ENCODE results near the gene MAPKAPK5. TPM values are rescaled to one million over a fixed set of nuclear protein-coding genes. Genes with fewer than 3 reads are reported as not detected.
"Not testable (repeated sequence)": the region's sequence is repeated elsewhere in the genome, so short reads cannot be mapped to it uniquely, and the experiment has no call there.

Gene MAPKAPK5
- total and polyA plus RNA-seq, 5 donors from 2014 or later: 27.5 to 61.1 (median 33.1) TPM

DNA sequence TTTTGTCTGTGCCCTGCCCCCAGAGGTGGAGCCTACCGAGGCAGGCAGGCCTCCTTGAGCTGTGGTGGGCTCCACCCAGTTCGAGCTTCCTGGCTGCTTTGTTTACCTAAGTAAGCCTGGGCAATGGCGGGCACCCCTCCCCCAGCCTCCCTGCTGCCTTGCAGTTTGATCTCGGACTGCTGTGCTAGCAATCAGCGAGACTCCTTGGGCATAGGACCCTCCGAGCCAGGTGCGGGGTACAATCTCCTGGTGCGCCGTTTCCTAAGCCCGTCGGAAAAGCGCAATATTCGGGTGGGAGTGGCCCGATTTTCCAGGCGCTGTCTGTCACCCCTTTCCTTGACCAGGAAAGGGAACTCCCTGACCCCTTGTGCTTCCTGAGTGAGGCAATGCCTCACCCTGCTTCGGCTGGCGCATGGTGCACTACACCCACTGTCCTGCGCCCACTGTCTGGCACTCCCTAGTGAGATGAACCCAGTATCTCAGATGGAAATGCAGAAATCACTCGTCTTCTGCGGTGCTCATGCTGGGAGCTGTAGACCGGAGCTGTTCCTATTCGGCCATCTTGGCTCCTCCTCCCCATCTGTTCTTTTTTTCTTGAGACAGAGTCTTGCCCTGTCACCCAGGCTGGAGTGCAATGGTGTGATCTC is 7.2 kb upstream of the MAPKAPK5 start:
- Histone ChIP-seq H3K36me3 (ENCODE audit: control insufficient read depth, insufficient read depth, low read length) (peaks cover 13% of the 10 kb centered on the region), H3K4me1 (ENCODE audit: control insufficient read depth, insufficient read depth, low read length, poor library complexity, severe bottlenecking) (peaks cover 14% of the 10 kb centered on the region)
- H3K9me3 Mint-ChIP-seq; H3K27me3 ChIP-seq (ENCODE audit: control insufficient read depth, insufficient read depth, low read length); H3K9me3 ChIP-seq (ENCODE audit: control insufficient read depth in 2 of 2, low read length in 2 of 2); H3K27ac ChIP-seq (ENCODE audit: insufficient read depth, low read length, poor library complexity, severe bottlenecking); H3K4me3 ChIP-seq (ENCODE audit: low read depth, low read length); ATAC-seq (ENCODE audit: low read depth in 2 of 2); H3K27me3 Mint-ChIP-seq: not testable (repeated sequence)
- H3K4me1 Mint-ChIP-seq: peaks cover 0 to 41% (median 18%) of the 10 kb centered on the region in 4 donors
- DNase-seq: peak in 2 of 3 donors; percentile 10 to 37
- H3K27ac Mint-ChIP-seq: peak overlapping the region in 1 of 3 donors; percentile 55
- H3K36me3 Mint-ChIP-seq: peaks cover 20% of the 10 kb centered on the region
- peak overlapping the region; percentile 39 to 72 (median 54) for H3K4me3 Mint-ChIP-seq

DNA sequence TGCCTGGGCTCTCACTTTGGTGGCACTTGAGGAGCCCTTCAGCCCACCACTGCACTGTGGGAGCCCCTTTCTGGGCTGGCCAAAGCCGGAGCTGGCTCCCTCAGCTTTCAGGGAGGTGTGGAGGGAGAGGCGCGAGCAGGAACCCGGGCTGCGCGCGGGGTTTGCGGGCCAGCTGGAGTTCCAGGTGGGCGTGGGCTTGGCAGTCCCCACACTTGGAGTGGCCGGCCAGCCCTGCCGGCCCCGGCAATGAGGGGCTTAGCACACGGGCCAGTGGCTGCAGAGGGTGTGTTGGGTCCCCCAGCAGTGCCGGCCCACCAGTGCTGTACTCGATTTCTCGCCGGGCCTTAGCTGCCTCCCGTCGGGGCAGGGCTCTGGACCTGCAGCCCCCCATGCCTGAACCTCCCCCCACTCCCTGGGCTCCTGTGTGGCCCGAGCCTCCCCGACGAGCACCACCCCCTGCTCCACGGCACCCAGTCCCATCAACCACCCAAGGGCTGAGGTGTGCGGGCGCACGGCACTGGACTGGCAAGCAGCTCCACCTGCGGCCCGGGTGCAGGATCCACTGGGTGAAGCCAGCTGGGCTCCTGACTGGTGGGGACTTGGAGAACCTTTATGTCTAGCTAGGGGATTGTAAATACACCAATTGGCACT is 6.4 kb upstream of the MAPKAPK5 start:
- H3K27ac ChIP-seq (ENCODE audit: insufficient read depth, low read length, poor library complexity, severe bottlenecking); H3K27me3 ChIP-seq (ENCODE audit: control insufficient read depth, insufficient read depth, low read length); H3K27ac Mint-ChIP-seq; H3K9me3 Mint-ChIP-seq; DNase-seq; H3K4me3 Mint-ChIP-seq; ATAC-seq (ENCODE audit: low read depth in 2 of 2); H3K4me3 ChIP-seq (ENCODE audit: low read depth, low read length); H3K27me3 Mint-ChIP-seq; H3K9me3 ChIP-seq (ENCODE audit: control insufficient read depth in 2 of 2, low read length in 2 of 2): not testable (repeated sequence)
- Mint-ChIP-seq H3K36me3 (peaks cover 25% of the 10 kb centered on the region), H3K4me1 (peaks cover 0 to 49% (median 26%) of the 10 kb centered on the region in 4 donors)
- peaks cover 15% of the 10 kb centered on the region for H3K36me3 ChIP-seq (ENCODE audit: control insufficient read depth, insufficient read depth, low read length)
- peaks cover 22% of the 10 kb centered on the region for H3K4me1 ChIP-seq (ENCODE audit: control insufficient read depth, insufficient read depth, low read length, poor library complexity, severe bottlenecking)

DNA sequence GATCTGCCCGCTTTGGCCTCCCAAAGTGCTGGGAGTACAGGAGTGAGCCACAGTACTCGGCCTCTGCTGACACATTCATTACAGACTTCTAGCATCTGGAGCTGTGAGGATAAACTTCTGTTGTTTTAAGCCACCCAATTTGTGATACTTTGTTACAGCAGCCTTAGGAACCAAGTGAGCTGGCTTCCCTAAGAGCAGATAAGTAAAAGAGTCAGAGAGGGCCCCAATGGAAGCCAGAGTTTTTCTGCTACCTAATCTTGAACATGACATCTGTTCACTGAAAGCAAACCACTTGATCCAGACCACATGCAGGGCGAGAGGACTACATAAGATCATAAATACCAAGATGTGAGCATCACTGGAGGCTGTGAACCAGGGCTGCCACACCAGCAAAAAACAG is 3.7 kb upstream of the MAPKAPK5 start:
- no peak for DNase-seq
- H3K4me1 ChIP-seq (ENCODE audit: control insufficient read depth, insufficient read depth, low read length, poor library complexity, severe bottlenecking): peaks cover 38% of the 10 kb centered on the region
- peaks cover 34% of the 10 kb centered on the region for H3K36me3 Mint-ChIP-seq
- H3K4me3 ChIP-seq (ENCODE audit: low read depth, low read length): no peak overlapping the region
- H3K4me3 Mint-ChIP-seq: peak overlapping the region in 2 of 4 donors; percentile 2 to 97
- H3K27me3 ChIP-seq (ENCODE audit: control insufficient read depth, insufficient read depth, low read length): no peaks in the 10 kb centered on the region
- H3K27ac Mint-ChIP-seq: peak overlapping the region in 2 of 3 donors; percentile 23 to 35
- peaks cover 7% of the 10 kb centered on the region for H3K27me3 Mint-ChIP-seq
- peaks cover 15% of the 10 kb centered on the region for H3K36me3 ChIP-seq (ENCODE audit: control insufficient read depth, insufficient read depth, low read length)
- no peak overlapping the region for H3K27ac ChIP-seq (ENCODE audit: insufficient read depth, low read length, poor library complexity, severe bottlenecking)
- H3K4me1 Mint-ChIP-seq: peaks cover 11 to 68% (median 39%) of the 10 kb centered on the region in 4 donors
- ATAC-seq (ENCODE audit: low read depth in 2 of 2): no peak
- peaks cover 0 to 5% (median 0%) of the 10 kb centered on the region in 7 donors for H3K9me3 Mint-ChIP-seq
- no peaks in the 10 kb centered on the region for H3K9me3 ChIP-seq (ENCODE audit: control insufficient read depth in 2 of 2, low read length in 2 of 2)

DNA sequence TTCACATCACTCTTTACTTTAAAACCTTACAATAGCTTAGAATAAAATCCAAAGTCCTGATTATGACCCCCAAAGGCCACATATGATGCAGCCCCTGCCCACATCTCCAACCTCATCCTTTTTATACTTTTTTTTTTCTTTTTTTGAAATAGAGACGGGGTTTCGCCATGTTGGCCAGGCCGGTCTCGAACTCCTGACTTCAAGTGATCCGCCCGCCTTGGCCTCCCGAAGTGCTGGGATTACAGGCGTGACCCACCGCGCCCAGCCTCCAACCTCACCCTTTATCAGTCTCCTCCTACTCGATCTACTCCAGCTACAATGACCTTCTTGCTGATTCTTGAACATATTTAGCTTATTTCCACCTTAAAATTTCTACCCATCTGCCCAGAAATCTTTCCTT is 1.2 kb upstream of the MAPKAPK5 start:
- Mint-ChIP-seq H3K9me3 (no peaks in the 10 kb centered on the region), H3K4me1 (peaks cover 19 to 74% (median 47%) of the 10 kb centered on the region in 4 donors), H3K36me3 (peaks cover 39% of the 10 kb centered on the region)

DNA sequence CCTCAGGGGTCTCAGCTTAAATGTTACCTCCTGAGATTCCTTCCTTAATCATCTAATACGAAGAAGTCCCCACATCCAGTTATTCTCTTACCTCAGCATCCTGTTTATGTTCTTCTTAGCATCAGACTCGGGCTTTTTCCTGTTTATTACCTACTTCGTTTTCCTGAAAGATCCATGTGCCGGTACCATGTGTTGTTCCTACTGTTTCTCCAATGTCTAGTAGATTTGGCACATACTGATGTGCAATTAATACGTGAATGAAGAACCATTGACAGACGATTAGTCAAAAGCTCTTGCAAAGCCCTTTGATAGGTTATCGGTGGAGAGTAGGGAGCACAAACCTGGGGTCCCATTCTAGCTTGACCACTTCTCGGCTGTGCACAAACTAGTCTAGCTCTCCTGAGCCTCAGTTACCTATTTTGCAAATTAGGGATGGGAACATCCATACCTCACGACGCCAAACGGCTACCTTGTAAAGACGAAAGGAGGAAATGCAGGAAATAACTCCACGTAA is 735 bp upstream of the MAPKAPK5 start:
- Histone ChIP-seq H3K27ac (ENCODE audit: insufficient read depth, low read length, poor library complexity, severe bottlenecking) (peak overlapping the region; percentile 91), H3K36me3 (ENCODE audit: control insufficient read depth, insufficient read depth, low read length) (peaks cover 21% of the 10 kb centered on the region), H3K4me3 (ENCODE audit: low read depth, low read length) (peak overlapping the region; percentile 100), H3K9me3 (ENCODE audit: control insufficient read depth in 2 of 2, low read length in 2 of 2) (no peaks in the 10 kb centered on the region), H3K27me3 (ENCODE audit: control insufficient read depth, insufficient read depth, low read length) (no peaks in the 10 kb centered on the region), H3K4me1 (ENCODE audit: control insufficient read depth, insufficient read depth, low read length, poor library complexity, severe bottlenecking) (peaks cover 46% of the 10 kb centered on the region)
- H3K4me3 Mint-ChIP-seq: peak overlapping the region; percentile 97 to 99 (median 98)
- H3K27ac Mint-ChIP-seq: peak overlapping the region; percentile 99 to 100 (median 99)
- ATAC-seq (ENCODE audit: low read depth in 2 of 2) (no peak), DNase-seq (no peak)
- peaks cover 36% of the 10 kb centered on the region for H3K36me3 Mint-ChIP-seq
- peaks cover 7% of the 10 kb centered on the region for H3K27me3 Mint-ChIP-seq
- H3K9me3 Mint-ChIP-seq: no peaks in the 10 kb centered on the region
- H3K4me1 Mint-ChIP-seq: peaks cover 19 to 73% (median 45%) of the 10 kb centered on the region in 4 donors

More for the DNA sequence above, 1.2 kb upstream of the MAPKAPK5 start:
- Mint-ChIP-seq H3K27ac (peak overlapping the region; percentile 91 to 99 (median 99)), H3K27me3 (peaks cover 7% of the 10 kb centered on the region), H3K4me3 (peak overlapping the region; percentile 97 to 99 (median 98))
- peak overlapping the region; percentile 91 for H3K27ac ChIP-seq (ENCODE audit: insufficient read depth, low read length, poor library complexity, severe bottlenecking)
- H3K36me3 ChIP-seq (ENCODE audit: control insufficient read depth, insufficient read depth, low read length): peaks cover 18% of the 10 kb centered on the region
- ATAC-seq (ENCODE audit: low read depth in 2 of 2) (no peak), DNase-seq (no peak)
- H3K27me3 ChIP-seq (ENCODE audit: control insufficient read depth, insufficient read depth, low read length): no peaks in the 10 kb centered on the region
- peaks cover 46% of the 10 kb centered on the region for H3K4me1 ChIP-seq (ENCODE audit: control insufficient read depth, insufficient read depth, low read length, poor library complexity, severe bottlenecking)
- H3K9me3 ChIP-seq (ENCODE audit: control insufficient read depth in 2 of 2, low read length in 2 of 2): no peaks in the 10 kb centered on the region
- peak overlapping the region; percentile 100 for H3K4me3 ChIP-seq (ENCODE audit: low read depth, low read length)

DNA sequence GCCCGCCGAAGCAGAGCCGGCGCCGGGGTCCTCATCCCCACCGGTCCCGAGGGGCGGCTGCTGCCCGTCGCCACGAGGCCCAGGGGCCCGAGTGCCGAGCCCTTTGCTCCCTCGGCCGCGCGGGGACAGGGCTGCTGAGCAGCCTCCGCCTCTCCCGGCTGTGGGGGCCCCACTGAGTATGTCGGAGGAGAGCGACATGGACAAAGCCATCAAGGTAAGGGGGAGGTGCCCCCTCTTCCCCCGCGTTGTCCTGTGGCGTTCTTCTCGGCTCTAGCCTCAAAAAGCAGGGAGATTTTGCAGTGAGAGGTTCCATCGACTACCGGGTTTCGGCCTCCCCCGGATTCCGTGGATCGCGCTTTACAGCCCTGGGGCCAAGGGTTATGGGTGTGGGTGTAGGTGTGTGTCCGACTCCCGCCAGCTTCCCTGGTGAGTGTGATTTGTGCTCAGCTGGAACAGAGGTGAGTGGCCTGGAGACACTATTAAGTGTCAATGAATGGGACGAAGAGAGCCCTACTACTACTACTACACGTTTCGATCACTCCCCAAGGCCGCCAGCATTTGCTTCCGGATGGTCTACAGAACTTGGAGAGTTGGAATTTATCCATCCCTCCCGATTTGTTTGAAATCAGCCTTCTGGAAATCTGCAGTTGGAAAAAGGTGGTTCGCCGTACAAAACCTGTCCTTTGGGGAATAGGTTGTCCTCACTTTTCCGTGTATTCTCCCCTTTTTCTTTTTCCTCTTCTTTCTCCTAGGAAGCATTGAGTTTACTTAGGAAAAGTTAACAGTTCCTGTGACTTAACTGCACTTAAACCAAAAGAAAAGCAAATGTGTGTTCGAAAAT is 748 bp downstream of the MAPKAPK5 start:
- Mint-ChIP-seq H3K36me3 (peaks cover 36% of the 10 kb centered on the region), H3K4me3 (peak overlapping the region; percentile 93 to 97 (median 94)), H3K27me3 (peaks cover 7% of the 10 kb centered on the region), H3K9me3 (no peaks in the 10 kb centered on the region), H3K27ac (peak overlapping the region; percentile 92 to 96 (median 93)), H3K4me1 (peaks cover 30 to 76% (median 50%) of the 10 kb centered on the region in 4 donors)
- Histone ChIP-seq H3K27me3 (ENCODE audit: control insufficient read depth, insufficient read depth, low read length) (no peaks in the 10 kb centered on the region), H3K4me1 (ENCODE audit: control insufficient read depth, insufficient read depth, low read length, poor library complexity, severe bottlenecking) (peaks cover 46% of the 10 kb centered on the region), H3K4me3 (ENCODE audit: low read depth, low read length) (peak overlapping the region; percentile 79), H3K9me3 (ENCODE audit: control insufficient read depth in 2 of 2, low read length in 2 of 2) (no peaks in the 10 kb centered on the region), H3K36me3 (ENCODE audit: control insufficient read depth, insufficient read depth, low read length) (peaks cover 21% of the 10 kb centered on the region), H3K27ac (ENCODE audit: insufficient read depth, low read length, poor library complexity, severe bottlenecking) (peak overlapping the region; percentile 91)
- peak in 1 of 3 donors; percentile 31 for DNase-seq
- ATAC-seq (ENCODE audit: low read depth in 2 of 2): peak; percentile 2 to 8

DNA sequence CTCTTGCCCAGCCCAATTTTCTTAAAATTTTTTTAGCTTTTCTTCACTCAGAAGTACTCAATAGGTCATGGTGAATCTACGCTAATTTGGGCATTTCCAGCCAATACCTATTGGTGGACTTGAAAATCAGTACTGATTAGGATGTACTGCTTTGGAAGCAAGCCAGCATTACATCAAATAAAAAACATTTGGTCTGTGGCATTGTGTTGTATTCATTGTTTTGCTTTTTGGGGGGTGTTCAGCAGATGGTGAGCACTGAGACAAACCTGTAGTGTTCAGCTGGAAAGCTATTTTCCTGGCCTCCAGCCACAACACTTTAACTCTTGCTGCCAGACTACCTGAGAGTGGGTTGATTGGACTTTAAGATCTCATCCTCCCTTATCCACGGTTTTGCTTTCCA is 4.0 kb downstream of the MAPKAPK5 start:
- peaks cover 7% of the 10 kb centered on the region for H3K27me3 Mint-ChIP-seq
- no peak for ATAC-seq (ENCODE audit: low read depth in 2 of 2)
- H3K4me1 Mint-ChIP-seq: peaks cover 28 to 59% (median 39%) of the 10 kb centered on the region in 4 donors
- Histone ChIP-seq H3K4me3 (ENCODE audit: low read depth, low read length) (no peak overlapping the region), H3K27ac (ENCODE audit: insufficient read depth, low read length, poor library complexity, severe bottlenecking) (no peak overlapping the region), H3K27me3 (ENCODE audit: control insufficient read depth, insufficient read depth, low read length) (no peaks in the 10 kb centered on the region), H3K9me3 (ENCODE audit: control insufficient read depth in 2 of 2, low read length in 2 of 2) (no peaks in the 10 kb centered on the region), H3K4me1 (ENCODE audit: control insufficient read depth, insufficient read depth, low read length, poor library complexity, severe bottlenecking) (peaks cover 32% of the 10 kb centered on the region), H3K36me3 (ENCODE audit: control insufficient read depth, insufficient read depth, low read length) (peaks cover 11% of the 10 kb centered on the region)
- no peaks in the 10 kb centered on the region for H3K9me3 Mint-ChIP-seq
- H3K36me3 Mint-ChIP-seq: peaks cover 24% of the 10 kb centered on the region
- H3K4me3 Mint-ChIP-seq: peak overlapping the region in 1 of 4 donors; percentile 41
- DNase-seq: no peak
- H3K27ac Mint-ChIP-seq: no peak overlapping the region

All from CD4-positive, CD25-positive, alpha-beta regulatory T cell (primary cell).